HepG2 (cell line): Measurements from ENCODE around the gene TEX9. TPM values are rescaled to one million over a fixed set of nuclear protein-coding genes. Genes with fewer than 3 reads are reported as not detected.

Experiments used
- ATRX ChIP-seq: sonication (generic); formaldehyde crosslinking; IDR thresholded peaks from 2 replicates; pipeline ENCODE4 v1.4.0; 2020; ENCODE audit warnings: missing genetic modification reagents, borderline replicate concordance
- CHD4 ChIP-seq: fragments of 200-600 bp; sonication (generic); IDR thresholded peaks from 2 replicates; pipeline ENCODE4 v1.7.0; 2017; ENCODE audit warnings: mild to moderate bottlenecking, low read length, borderline replicate concordance
- DMAP1 ChIP-seq: IDR thresholded peaks from 2 replicates; pipeline ENCODE4 v1.6.1; 2016
- ELF1 ChIP-seq: sonication (generic); formaldehyde crosslinking; IDR thresholded peaks from 2 replicates; pipeline ENCODE4 v1.4.0; 2020; ENCODE audit warnings: missing genetic modification reagents
- HOXA3 ChIP-seq: sonication (generic); formaldehyde crosslinking; IDR thresholded peaks from 2 replicates; pipeline ENCODE4 v1.5.0; 2020; ENCODE audit warnings: missing genetic modification reagents
- IKZF1 ChIP-seq: fragments of 450-650 bp; IDR thresholded peaks from 2 replicates; pipeline ENCODE4 v1.7.1; 2016
- MTF1 ChIP-seq: sonication (generic); formaldehyde crosslinking; IDR thresholded peaks from 2 replicates; pipeline ENCODE4 v1.5.0; 2020; ENCODE audit warnings: missing genetic modification reagents
- SKI ChIP-seq: fragments of 450-650 bp; IDR thresholded peaks from one replicate; pipeline ENCODE4 v1.6.1; 2018; ENCODE audit warnings: mild to moderate bottlenecking; ENCODE audit not compliant: partially characterized antibody
- YY1 ChIP-seq: IDR thresholded peaks from 2 replicates; pipeline ENCODE4 v1.6.1; 2011; ENCODE audit warnings: low read length, low read depth, moderate library complexity, mild to moderate bottlenecking; ENCODE audit not compliant: insufficient read depth, insufficient replicate concordance
- ZC3H13 ChIP-seq: sonication (generic); formaldehyde crosslinking; IDR thresholded peaks from 2 replicates; pipeline ENCODE4 v1.8.1; 2023; ENCODE audit warnings: mild to moderate bottlenecking, missing genetic modification reagents, moderate library complexity
- ZFP90 ChIP-seq: sonication (generic); formaldehyde crosslinking; IDR thresholded peaks from 2 replicates; pipeline ENCODE4 v1.8.0; 2022; ENCODE audit warnings: missing genetic modification reagents, mild to moderate bottlenecking, inconsistent platforms, borderline replicate concordance
- ZNF263 ChIP-seq: sonication (generic); formaldehyde crosslinking; IDR thresholded peaks from 2 replicates; pipeline ENCODE4 v1.4.0; 2020; ENCODE audit warnings: missing genetic modification reagents
- ZNF430 ChIP-seq: sonication (generic); formaldehyde crosslinking; IDR thresholded peaks from 2 replicates; pipeline ENCODE4 v1.9.0; 2021; ENCODE audit warnings: mild to moderate bottlenecking, missing genetic modification reagents
- ZNF501 ChIP-seq: sonication (generic); formaldehyde crosslinking; IDR thresholded peaks from 2 replicates; pipeline ENCODE4 v1.5.1; 2020; ENCODE audit warnings: mild to moderate bottlenecking, moderate library complexity, missing genetic modification reagents
- ZNF530 ChIP-seq: sonication (generic); formaldehyde crosslinking; IDR thresholded peaks from 2 replicates; pipeline ENCODE4 v1.5.0; 2020; ENCODE audit warnings: low read depth, mild to moderate bottlenecking, missing genetic modification reagents
- ZNF564 ChIP-seq: sonication (generic); formaldehyde crosslinking; IDR thresholded peaks from 2 replicates; pipeline ENCODE4 v1.8.1; 2023; ENCODE audit warnings: mild to moderate bottlenecking, missing genetic modification reagents
- ZNF605 ChIP-seq: sonication (generic); formaldehyde crosslinking; IDR thresholded peaks from 2 replicates; pipeline ENCODE4 v1.8.0; 2022; ENCODE audit warnings: mild to moderate bottlenecking, missing genetic modification reagents
- polyA plus RNA-seq, 8 experiments: library from polyadenylated mRNA; depleted of rRNA in 3 of 8; stranded (reverse) in 7 of 8; unstranded in 1 of 8; fragments of >200 nt; fragmentation: Illumina TruSeq in 4 of 8; extraction: Trizol in 4 of 8; gene quantifications; 2 replicates each; pipeline versions ENCODE4 v1.2.1 to v1.2.3, GENCODE V29; 2011 to 2016; ENCODE audit warnings: low read depth in 4 of 8, missing spikeins in 1 of 8, mixed read lengths in 1 of 8; ENCODE audit not compliant: insufficient read depth in 1 of 8
- total RNA-seq, 5 experiments: library from RNA; depleted of rRNA; stranded (reverse); fragments of >200 nt; fragmentation: Illumina TruSeq; extraction: Trizol; gene quantifications; 2 replicates each; pipeline ENCODE4 v1.2.3, GENCODE V29; 2016; ENCODE audit warnings: low read depth in 1 of 5
- TF ChIP-seq, protein P1 (sequence below): sonication (generic); formaldehyde crosslinking; IDR thresholded peaks from 2 replicates; pipeline ENCODE4 v1.4.0; 2020; ENCODE audit warnings: missing genetic modification reagents, mild to moderate bottlenecking, borderline replicate concordance
- TF ChIP-seq, protein P2 (sequence below): sonication (generic); formaldehyde crosslinking; IDR thresholded peaks from 2 replicates; pipeline ENCODE4 v1.8.0; 2022; ENCODE audit warnings: mild to moderate bottlenecking, missing genetic modification reagents
- TF ChIP-seq, protein P3 (sequence below): sonication (generic); formaldehyde crosslinking; IDR thresholded peaks from 2 replicates; pipeline ENCODE4 v1.5.0; 2020; ENCODE audit warnings: missing genetic modification reagents, mild to moderate bottlenecking, borderline replicate concordance
- TF ChIP-seq, protein P4 (sequence below): sonication (generic); formaldehyde crosslinking; IDR thresholded peaks from 2 replicates; pipeline ENCODE4 v1.5.0; 2020; ENCODE audit warnings: mild to moderate bottlenecking, low read depth, missing genetic modification reagents, borderline replicate concordance
- TF ChIP-seq, protein P5 (sequence below): sonication (generic); formaldehyde crosslinking; IDR thresholded peaks from 2 replicates; pipeline ENCODE4 v1.8.0; 2022; ENCODE audit warnings: missing genetic modification reagents, mild to moderate bottlenecking, inconsistent platforms, borderline replicate concordance
- TF ChIP-seq, protein P6 (sequence below): sonication (generic); formaldehyde crosslinking; IDR thresholded peaks from 2 replicates; pipeline ENCODE4 v1.4.0; 2020; ENCODE audit warnings: missing genetic modification reagents, borderline replicate concordance

The TEX9 gene
- total and polyA plus RNA-seq, 2 of the 13 experiments (the other 11 are each of a cell fraction or from before 2014, with no cell fraction given), result 0.82 to 6.9 TPM

DNA sequence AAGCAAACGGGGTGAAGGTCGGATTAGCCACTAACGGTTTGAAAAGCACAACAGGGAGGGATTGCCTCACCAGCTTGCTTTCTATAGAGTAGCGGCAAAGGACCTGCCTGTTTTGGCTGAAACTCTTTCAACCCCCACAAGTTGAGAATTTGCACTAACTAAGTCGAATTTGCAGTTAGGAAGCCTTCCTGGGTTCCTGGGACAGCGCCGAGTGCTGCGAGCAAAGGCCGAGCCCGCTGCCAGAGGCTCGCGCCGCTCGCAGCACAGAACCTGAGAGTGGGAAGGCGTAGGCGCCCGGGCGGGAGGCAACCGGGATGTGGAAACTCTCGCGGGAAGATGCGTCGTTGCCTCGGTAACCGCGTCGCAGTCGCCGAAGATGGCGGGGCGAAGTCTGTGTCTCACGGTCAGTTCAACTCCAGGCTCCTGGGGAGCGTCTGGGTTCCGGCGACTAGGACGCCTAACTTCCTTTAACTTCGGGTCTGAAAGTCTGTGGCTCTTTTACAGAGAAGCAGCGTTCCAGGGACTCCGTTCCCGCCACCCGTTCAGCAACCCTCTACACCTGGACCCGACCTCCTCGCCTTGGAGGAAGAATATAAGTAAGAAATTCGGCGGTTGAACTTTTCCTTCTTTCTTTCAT is at the start of gene TEX9 (continued):
- TF ChIP-seq, protein P1, sequence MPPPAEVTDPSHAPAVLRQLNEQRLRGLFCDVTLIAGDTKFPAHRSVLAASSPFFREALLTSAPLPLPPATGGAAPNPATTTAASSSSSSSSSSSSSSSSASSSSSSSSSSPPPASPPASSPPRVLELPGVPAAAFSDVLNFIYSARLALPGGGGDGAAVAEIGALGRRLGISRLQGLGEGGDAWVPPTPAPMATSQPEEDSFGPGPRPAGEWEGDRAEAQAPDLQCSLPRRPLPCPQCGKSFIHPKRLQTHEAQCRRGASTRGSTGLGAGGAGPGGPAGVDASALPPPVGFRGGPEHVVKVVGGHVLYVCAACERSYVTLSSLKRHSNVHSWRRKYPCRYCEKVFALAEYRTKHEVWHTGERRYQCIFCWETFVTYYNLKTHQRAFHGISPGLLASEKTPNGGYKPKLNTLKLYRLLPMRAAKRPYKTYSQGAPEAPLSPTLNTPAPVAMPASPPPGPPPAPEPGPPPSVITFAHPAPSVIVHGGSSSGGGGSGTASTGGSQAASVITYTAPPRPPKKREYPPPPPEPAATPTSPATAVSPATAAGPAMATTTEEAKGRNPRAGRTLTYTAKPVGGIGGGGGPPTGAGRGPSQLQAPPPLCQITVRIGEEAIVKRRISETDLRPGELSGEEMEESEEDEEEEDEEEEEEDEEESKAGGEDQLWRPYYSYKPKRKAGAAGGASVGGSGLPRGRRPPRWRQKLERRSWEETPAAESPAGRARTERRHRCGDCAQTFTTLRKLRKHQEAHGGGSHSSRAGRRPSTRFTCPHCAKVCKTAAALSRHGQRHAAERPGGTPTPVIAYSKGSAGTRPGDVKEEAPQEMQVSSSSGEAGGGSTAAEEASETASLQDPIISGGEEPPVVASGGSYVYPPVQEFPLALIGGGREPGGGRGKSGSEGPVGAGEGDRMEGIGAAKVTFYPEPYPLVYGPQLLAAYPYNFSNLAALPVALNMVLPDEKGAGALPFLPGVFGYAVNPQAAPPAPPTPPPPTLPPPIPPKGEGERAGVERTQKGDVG (CRISPR knock-in tag), result no peak
- no peak for TF ChIP-seq SKI
- TF ChIP-seq, protein P2, sequence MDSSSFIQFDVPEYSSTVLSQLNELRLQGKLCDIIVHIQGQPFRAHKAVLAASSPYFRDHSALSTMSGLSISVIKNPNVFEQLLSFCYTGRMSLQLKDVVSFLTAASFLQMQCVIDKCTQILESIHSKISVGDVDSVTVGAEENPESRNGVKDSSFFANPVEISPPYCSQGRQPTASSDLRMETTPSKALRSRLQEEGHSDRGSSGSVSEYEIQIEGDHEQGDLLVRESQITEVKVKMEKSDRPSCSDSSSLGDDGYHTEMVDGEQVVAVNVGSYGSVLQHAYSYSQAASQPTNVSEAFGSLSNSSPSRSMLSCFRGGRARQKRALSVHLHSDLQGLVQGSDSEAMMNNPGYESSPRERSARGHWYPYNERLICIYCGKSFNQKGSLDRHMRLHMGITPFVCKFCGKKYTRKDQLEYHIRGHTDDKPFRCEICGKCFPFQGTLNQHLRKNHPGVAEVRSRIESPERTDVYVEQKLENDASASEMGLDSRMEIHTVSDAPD, result no peak
- TF ChIP-seq ZNF263, result no peak
- TF ChIP-seq, protein P3, sequence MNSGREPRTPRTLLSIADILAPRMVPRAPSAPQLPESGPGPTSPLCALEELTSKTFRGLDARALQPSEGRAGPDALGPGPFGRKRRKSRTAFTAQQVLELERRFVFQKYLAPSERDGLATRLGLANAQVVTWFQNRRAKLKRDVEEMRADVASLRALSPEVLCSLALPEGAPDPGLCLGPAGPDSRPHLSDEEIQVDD, result no peak
- 0 out of 2 replicates have a peak, but pooled peaks have one; percentile 34 for TF ChIP-seq ZNF605 (CRISPR knock-in tag)
- TF ChIP-seq HOXA3 (CRISPR knock-in tag), result peak; percentile 66; the same call in 1 of the 2 replicates
- TF ChIP-seq CHD4, result no peak
- no peak for TF ChIP-seq MTF1 (CRISPR knock-in tag)
- TF ChIP-seq, protein P4, sequence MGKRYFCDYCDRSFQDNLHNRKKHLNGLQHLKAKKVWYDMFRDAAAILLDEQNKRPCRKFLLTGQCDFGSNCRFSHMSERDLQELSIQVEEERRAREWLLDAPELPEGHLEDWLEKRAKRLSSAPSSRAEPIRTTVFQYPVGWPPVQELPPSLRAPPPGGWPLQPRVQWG, result no peak
- no peak for TF ChIP-seq ELF1 (CRISPR knock-in tag)
- TF ChIP-seq ZC3H13, result no peak
- peak; percentile 92 for TF ChIP-seq YY1
- TF ChIP-seq ZNF530 (CRISPR knock-in tag), result no peak
- TF ChIP-seq, protein P5, sequence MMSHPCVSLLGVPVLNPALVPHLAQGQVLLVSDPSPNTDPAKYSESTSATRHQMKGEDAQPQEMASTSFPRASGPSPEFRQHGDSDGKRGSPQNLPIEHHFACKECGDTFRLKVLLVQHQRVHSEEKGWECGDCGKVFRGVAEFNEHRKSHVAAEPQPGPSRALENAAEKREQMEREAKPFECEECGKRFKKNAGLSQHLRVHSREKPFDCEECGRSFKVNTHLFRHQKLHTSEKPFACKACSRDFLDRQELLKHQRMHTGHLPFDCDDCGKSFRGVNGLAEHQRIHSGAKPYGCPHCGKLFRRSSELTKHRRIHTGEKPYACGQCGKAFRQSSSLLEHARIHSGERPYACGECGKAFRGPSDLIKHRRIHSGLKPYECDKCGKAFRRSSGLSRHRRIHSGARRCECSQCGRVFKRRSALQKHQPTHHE (CRISPR knock-in tag), result no peak
- TF ChIP-seq ZNF564 (CRISPR knock-in tag), result peak; percentile 62; the same call in 1 of the 2 replicates
- TF ChIP-seq DMAP1 (CRISPR knock-in tag), result no peak
- no peak for TF ChIP-seq ZFP90
- TF ChIP-seq ATRX (CRISPR knock-in tag), result no peak
- no peak for TF ChIP-seq IKZF1
- TF ChIP-seq ZNF501 (CRISPR knock-in tag), result peak; percentile 93
- TF ChIP-seq ZNF430 (CRISPR knock-in tag), result no peak
- TF ChIP-seq, protein P6, sequence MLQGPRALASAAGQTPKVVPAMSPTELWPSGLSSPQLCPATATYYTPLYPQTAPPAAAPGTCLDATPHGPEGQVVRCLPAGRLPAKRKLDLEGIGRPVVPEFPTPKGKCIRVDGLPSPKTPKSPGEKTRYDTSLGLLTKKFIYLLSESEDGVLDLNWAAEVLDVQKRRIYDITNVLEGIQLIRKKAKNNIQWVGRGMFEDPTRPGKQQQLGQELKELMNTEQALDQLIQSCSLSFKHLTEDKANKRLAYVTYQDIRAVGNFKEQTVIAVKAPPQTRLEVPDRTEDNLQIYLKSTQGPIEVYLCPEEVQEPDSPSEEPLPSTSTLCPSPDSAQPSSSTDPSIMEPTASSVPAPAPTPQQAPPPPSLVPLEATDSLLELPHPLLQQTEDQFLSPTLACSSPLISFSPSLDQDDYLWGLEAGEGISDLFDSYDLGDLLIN (CRISPR knock-in tag), result no peak
